Panc1 (cell line): ENCODE measurements around the gene WASF2. TPM values are rescaled to one million over a fixed set of nuclear protein-coding genes. Genes with fewer than 3 reads are reported as not detected.

ENCODE experiments used
- ATAC-seq: fragments of 200-7000 bp; cut with Tn5 transposase; 2 replicates; pipeline ENCODE4 v1.9.1; 2020; ENCODE audit warnings: mild to moderate bottlenecking, moderate library complexity
- BruUV-seq: library from RNA; stranded (reverse); fragments of 400-500 nt; replicated peaks from 2 replicates; lab custom pipeline; 2021; lab: Mats Ljungman, UMichigan
- CTCF ChIA-PET: fragments of 300-600 bp; sonication (Branson Sonifier 250); formaldehyde crosslinking; loops from one replicate; lab custom pipeline; 2022; ENCODE audit warnings: antibody characterized with exemption; lab: Charles Lee
- POLR2A ChIA-PET: fragments of 300-600 bp; sonication (Branson Sonifier 250); formaldehyde crosslinking; loops from one replicate; lab custom pipeline; 2022; ENCODE audit warnings: antibody characterized with exemption; lab: Charles Lee
- DNase-seq: peaks from one replicate; pipeline ENCODE4 v3.0.0-alpha.2; 2010; ENCODE audit warnings: low read depth, low spot score
- H3K27ac ChIP-seq: 2 replicates; pipeline ENCODE4 v1.5.1; 2011; ENCODE audit warnings: mild to moderate bottlenecking, low read length, inconsistent platforms
- H3K27me3 ChIP-seq: fragments of 200-500 bp; sonication (Bioruptor generic); 2 replicates; pipeline ENCODE4 v1.6.0; 2014; ENCODE audit warnings: low read length, inconsistent platforms; ENCODE audit not compliant: control insufficient read depth, insufficient read depth
- H3K36me3 ChIP-seq: fragments of 200-500 bp; sonication (Bioruptor generic); 2 replicates; pipeline ENCODE4 v1.5.1; 2014; ENCODE audit warnings: inconsistent platforms, mild to moderate bottlenecking, low read length, moderate library complexity; ENCODE audit not compliant: control insufficient read depth, insufficient read depth
- H3K4me1 ChIP-seq: 2 replicates; pipeline ENCODE4 v1.5.1; 2011; ENCODE audit warnings: inconsistent platforms, mild to moderate bottlenecking, low read length, moderate library complexity; ENCODE audit not compliant: control insufficient read depth, insufficient read depth
- H3K4me3 ChIP-seq, 2 experiments: 2 replicates each; pipeline ENCODE4 v1.5.1; 2011 to 2012; ENCODE audit warnings: low read depth in 2 of 2, low read length in 2 of 2, mild to moderate bottlenecking in 2 of 2, inconsistent platforms in 1 of 2, moderate library complexity in 1 of 2
- H3K9me3 ChIP-seq: fragments of 200-500 bp; sonication (Bioruptor generic); 2 replicates; pipeline ENCODE4 v1.5.1; 2014; ENCODE audit warnings: low read depth, mild to moderate bottlenecking, inconsistent platforms, low read length, moderate library complexity; ENCODE audit not compliant: control insufficient read depth, insufficient read depth
- CTCF ChIP-seq: fragments of 450-650 bp; IDR thresholded peaks from 2 replicates; pipeline ENCODE4 v1.5.1; 2017; ENCODE audit warnings: mild to moderate bottlenecking
- POLR2AphosphoS5 ChIP-seq: IDR thresholded peaks from 2 replicates; pipeline ENCODE4 v1.6.1; 2012; ENCODE audit warnings: mild to moderate bottlenecking, low read depth, low read length, moderate library complexity
- REST ChIP-seq, 2 experiments: IDR thresholded peaks; 2 replicates each; pipeline ENCODE4 v1.6.1; 2011 to 2012; ENCODE audit warnings: low read depth in 2 of 2, control low read depth in 1 of 2, low read length in 1 of 2, mild to moderate bottlenecking in 1 of 2, moderate library complexity in 1 of 2; ENCODE audit not compliant: insufficient read depth in 1 of 2
- SIN3A ChIP-seq: IDR thresholded peaks from 2 replicates; pipeline ENCODE4 v1.6.1; 2012; ENCODE audit warnings: low read depth, mild to moderate bottlenecking, low read length, moderate library complexity, borderline replicate concordance; ENCODE audit not compliant: insufficient read depth
- TCF7L2 ChIP-seq: IDR thresholded peaks from 2 replicates; pipeline ENCODE4 v1.6.1; 2011; ENCODE audit warnings: mild to moderate bottlenecking, low read depth, low read length, inconsistent platforms
- in situ Hi-C: cut with HindIII; loops from 2 replicates; pipeline ENCODE4 v1.10.0; 2016; ENCODE audit warnings: low sequenced_read_pairs, low pct_unique_long_range_greater_than_20kb
- intact Hi-C: fragments of 100-400 bp; cut with micrococcal nuclease; formaldehyde crosslinking; loops from one replicate; pipeline ENCODE4 v1.10.0; 2022; ENCODE audit not compliant: unreplicated experiment
- total RNA-seq: library from RNA; stranded (reverse); gene quantifications from one replicate; pipeline ENCODE4 v1.2.1, GENCODE V29; 2021; ENCODE audit not compliant: unreplicated experiment

The WASF2 gene
- total RNA-seq, 1 experiment from 2014 or later = 121 TPM

- intact Hi-C loops (no loop called here), in situ Hi-C loops (no loop called here)
- no peaks in the 10 kb centered on the region for H3K9me3 ChIP-seq
- 0 out of 2 replicates have a peak, but pooled peaks have one; percentile 47 for ATAC-seq
- BruUV-seq = no TSS peak
- CTCF ChIA-PET = interaction anchor here (0.6 kb wide), 1 partner anchor 223 kb away, joined by 3 read pairs; no protein-coding TSS in a partner anchor
- TF ChIP-seq POLR2AphosphoS5 = no peak
- TF ChIP-seq TCF7L2 = no peak
- TF ChIP-seq CTCF = no peak
- TF ChIP-seq SIN3A = no peak
- no peak for TF ChIP-seq REST (IDR thresholded peaks at IDR 0.05; ENCODE audit: insufficient read depth in 1 of 2, low read depth in 2 of 2, low read length in 1 of 2)
- DNase-seq = no peak
- no peaks in the 10 kb centered on the region for H3K36me3 ChIP-seq
- no peak overlapping the region for H3K27ac ChIP-seq
- no peak overlapping the region for H3K4me3 ChIP-seq
- POLR2A ChIA-PET = interaction anchor here (0.6 kb wide), 1 partner anchor 60 kb away, joined by 6 read pairs; no protein-coding TSS in a partner anchor
- no peaks in the 10 kb centered on the region for H3K4me1 ChIP-seq
- no peaks in the 10 kb centered on the region for H3K27me3 ChIP-seq
These were observed 116.9 kb downstream of the WASF2 start for GRCh38 chr1:27372808-27373690.

GRCh38 chr1:27372022-27372807, 117.8 kb downstream of the WASF2 start:
- H3K4me1 ChIP-seq = peaks cover 5% of the 10 kb centered on the region
- no TSS peak for BruUV-seq
- in situ Hi-C loops (no loop called here), intact Hi-C loops (no loop called here)
- H3K27ac ChIP-seq = no peak overlapping the region
- TF ChIP-seq REST (IDR thresholded peaks at IDR 0.05; ENCODE audit: insufficient read depth in 1 of 2, low read depth in 2 of 2, low read length in 1 of 2) = no peak
- TF ChIP-seq SIN3A = no peak
- no peak for TF ChIP-seq POLR2AphosphoS5
- TF ChIP-seq TCF7L2 = no peak
- TF ChIP-seq CTCF = no peak
- no peaks in the 10 kb centered on the region for H3K36me3 ChIP-seq
- POLR2A ChIA-PET = no interaction called here
- H3K4me3 ChIP-seq = no peak overlapping the region
- CTCF ChIA-PET = interaction anchor here (0.6 kb wide), 2 partner anchors 22 to 223 kb away, joined by 3 to 6 read pairs; no protein-coding TSS in a partner anchor
- ATAC-seq (no peak), DNase-seq (no peak)
- H3K9me3 ChIP-seq = no peaks in the 10 kb centered on the region
- H3K27me3 ChIP-seq = no peaks in the 10 kb centered on the region
